Measurements from ENCODE around the gene MET. TPM values are rescaled to one million over a fixed set of nuclear protein-coding genes. Genes with fewer than 3 reads are reported as not detected.

Gene MET
- total RNA-seq, 1 donor from 2014 or later, result 0.56 TPM

DNA sequence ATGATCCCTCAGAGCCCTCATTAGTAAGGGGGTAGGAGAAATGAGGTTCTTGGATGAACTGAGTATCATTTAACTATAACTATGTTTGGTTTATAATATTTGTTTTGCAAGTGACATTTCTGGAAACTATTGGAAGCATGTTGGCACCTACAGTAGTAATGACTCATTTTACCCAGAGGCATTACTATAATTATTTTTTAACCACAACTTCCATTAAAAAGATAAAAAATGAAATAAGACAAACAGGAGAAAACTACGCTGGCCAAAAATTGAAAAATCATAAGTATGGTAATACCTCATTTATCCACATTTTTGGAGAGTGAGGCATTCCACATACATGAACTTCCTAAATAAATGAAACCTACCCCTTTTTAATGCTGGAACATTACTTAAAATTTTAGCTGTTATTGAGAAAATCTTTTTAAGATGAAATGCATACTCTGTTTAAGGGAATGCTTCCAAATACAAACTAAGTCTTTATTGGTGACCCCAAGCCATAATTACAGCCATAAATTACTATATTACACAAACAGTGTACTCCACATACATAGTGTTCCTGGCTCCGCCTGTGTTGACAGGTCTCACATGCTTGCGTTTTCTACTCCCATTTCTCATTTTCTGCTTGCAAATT, 105.8 kb downstream of the MET start:
- TF ChIP-seq, protein P1, sequence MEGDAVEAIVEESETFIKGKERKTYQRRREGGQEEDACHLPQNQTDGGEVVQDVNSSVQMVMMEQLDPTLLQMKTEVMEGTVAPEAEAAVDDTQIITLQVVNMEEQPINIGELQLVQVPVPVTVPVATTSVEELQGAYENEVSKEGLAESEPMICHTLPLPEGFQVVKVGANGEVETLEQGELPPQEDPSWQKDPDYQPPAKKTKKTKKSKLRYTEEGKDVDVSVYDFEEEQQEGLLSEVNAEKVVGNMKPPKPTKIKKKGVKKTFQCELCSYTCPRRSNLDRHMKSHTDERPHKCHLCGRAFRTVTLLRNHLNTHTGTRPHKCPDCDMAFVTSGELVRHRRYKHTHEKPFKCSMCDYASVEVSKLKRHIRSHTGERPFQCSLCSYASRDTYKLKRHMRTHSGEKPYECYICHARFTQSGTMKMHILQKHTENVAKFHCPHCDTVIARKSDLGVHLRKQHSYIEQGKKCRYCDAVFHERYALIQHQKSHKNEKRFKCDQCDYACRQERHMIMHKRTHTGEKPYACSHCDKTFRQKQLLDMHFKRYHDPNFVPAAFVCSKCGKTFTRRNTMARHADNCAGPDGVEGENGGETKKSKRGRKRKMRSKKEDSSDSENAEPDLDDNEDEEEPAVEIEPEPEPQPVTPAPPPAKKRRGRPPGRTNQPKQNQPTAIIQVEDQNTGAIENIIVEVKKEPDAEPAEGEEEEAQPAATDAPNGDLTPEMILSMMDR (IDR thresholded peaks at IDR 0.05; ENCODE audit: partially characterized antibody, unreplicated experiment), result no peak
- no peak for DNase-seq
- peaks cover 2% of the 10 kb centered on the region for H3K27me3 Mint-ChIP-seq (ENCODE audit: unreplicated experiment)

DNA sequence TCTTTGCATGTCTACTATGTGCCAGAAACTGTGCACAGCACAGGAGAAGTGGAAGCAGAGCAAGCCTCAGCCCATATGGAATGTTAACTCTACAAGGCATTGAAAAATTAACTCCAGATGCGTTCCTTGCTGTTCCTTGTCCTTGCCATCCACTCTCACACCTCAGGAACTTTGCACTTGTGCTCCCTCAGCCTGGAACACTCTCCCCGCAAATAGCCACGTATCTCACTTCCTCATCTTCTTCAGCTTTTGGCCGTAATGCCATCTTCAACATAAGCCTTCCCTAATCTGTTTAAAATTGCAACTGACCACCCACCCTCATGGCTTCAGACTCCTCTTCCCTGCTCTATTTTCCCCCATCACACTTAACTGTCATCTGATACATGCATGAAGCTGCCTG, 107.2 kb downstream of the MET start:
- peaks cover 2% of the 10 kb centered on the region for H3K27me3 Mint-ChIP-seq (ENCODE audit: unreplicated experiment)
- no peak overlapping the region for H3K4me3 Mint-ChIP-seq (ENCODE audit: unreplicated experiment)
- TF ChIP-seq, protein P1 (IDR thresholded peaks at IDR 0.05; ENCODE audit: partially characterized antibody, unreplicated experiment), result no peak
- no peak overlapping the region for H3K27ac Mint-ChIP-seq (ENCODE audit: unreplicated experiment)
- peaks cover 8% of the 10 kb centered on the region for H3K4me1 Mint-ChIP-seq (ENCODE audit: low read depth, unreplicated experiment)
- peaks cover 4% of the 10 kb centered on the region for H3K36me3 Mint-ChIP-seq (ENCODE audit: unreplicated experiment)
- no peak for DNase-seq
- H3K9me3 Mint-ChIP-seq (ENCODE audit: unreplicated experiment), result no peaks in the 10 kb centered on the region

More for the DNA sequence above, 105.8 kb downstream of the MET start:
- Mint-ChIP-seq H3K4me1 (ENCODE audit: low read depth, unreplicated experiment) (peaks cover 6% of the 10 kb centered on the region), H3K36me3 (ENCODE audit: unreplicated experiment) (peaks cover 4% of the 10 kb centered on the region), H3K4me3 (ENCODE audit: unreplicated experiment) (no peak overlapping the region), H3K27ac (ENCODE audit: unreplicated experiment) (no peak overlapping the region), H3K9me3 (ENCODE audit: unreplicated experiment) (no peaks in the 10 kb centered on the region)

DNA sequence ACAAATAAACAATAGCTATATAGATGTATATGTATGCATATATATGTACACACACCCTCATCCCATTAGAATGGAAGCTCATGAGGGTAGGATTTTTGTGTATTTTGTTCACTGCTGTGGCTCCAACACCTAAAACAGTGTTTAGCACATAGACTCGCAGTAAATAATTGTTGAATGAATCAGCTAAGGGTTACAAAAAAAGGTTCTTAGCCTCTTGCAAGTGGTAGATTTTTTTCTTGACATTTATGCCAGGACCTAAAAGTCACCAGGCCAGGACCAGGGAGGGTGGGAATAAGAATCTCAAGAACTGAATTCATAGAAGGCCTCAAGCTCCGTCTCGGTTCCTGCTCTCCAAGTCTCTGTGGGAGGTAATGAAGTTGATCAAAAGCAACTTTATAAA, 107.9 kb downstream of the MET start:
- Mint-ChIP-seq H3K4me3 (ENCODE audit: unreplicated experiment) (no peak overlapping the region), H3K36me3 (ENCODE audit: unreplicated experiment) (peaks cover 4% of the 10 kb centered on the region), H3K9me3 (ENCODE audit: unreplicated experiment) (no peaks in the 10 kb centered on the region), H3K27ac (ENCODE audit: unreplicated experiment) (no peak overlapping the region), H3K27me3 (ENCODE audit: unreplicated experiment) (peaks cover 2% of the 10 kb centered on the region), H3K4me1 (ENCODE audit: low read depth, unreplicated experiment) (peaks cover 8% of the 10 kb centered on the region)
- TF ChIP-seq, protein P1 (IDR thresholded peaks at IDR 0.05; ENCODE audit: partially characterized antibody, unreplicated experiment), result no peak
- DNase-seq, result no peak

DNA sequence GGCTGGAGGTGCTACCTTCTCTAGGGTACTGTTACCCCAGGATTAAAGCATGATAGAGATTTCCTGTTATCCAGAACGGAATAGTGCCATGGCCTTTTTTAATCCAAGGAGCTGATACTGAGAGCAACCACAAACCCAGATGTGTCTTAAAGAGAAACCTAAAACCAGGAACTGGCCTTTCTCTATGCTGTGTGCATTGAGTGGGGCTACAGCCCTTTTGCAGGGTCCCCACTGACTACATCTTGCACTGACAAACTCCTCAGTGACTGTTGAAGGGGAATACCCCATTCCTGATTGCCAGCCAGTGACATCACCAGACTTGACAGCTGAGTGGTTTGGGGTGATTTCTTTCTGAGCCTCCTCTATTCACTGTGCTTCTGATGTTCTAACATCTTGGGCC, 108.5 kb downstream of the MET start:
- TF ChIP-seq, protein P1 (IDR thresholded peaks at IDR 0.05; ENCODE audit: partially characterized antibody, unreplicated experiment), result no peak
- no peak for DNase-seq

DNA sequence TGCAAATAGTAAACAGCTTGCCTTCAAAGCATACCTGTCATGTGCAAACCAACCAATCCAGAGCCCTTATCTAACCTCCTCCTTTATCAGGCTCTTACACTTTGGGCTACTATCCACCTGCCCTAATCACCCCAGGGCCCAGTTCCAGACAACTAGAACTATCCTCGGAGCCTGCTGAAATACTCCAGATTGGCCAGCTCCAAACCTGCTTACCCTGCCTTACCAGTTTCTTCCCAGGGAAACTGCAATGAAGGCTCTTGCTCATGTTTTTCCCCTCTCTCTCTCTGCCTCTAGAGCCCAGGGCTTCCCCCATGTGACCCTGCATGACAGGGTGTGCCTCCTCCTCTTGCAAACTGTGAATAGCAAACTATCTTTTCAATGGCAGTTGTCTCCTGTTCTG, 109.0 kb downstream of the MET start:
- Mint-ChIP-seq H3K27ac (ENCODE audit: unreplicated experiment) (no peak overlapping the region), H3K27me3 (ENCODE audit: unreplicated experiment) (peaks cover 2% of the 10 kb centered on the region), H3K9me3 (ENCODE audit: unreplicated experiment) (no peaks in the 10 kb centered on the region), H3K4me1 (ENCODE audit: low read depth, unreplicated experiment) (peaks cover 8% of the 10 kb centered on the region), H3K36me3 (ENCODE audit: unreplicated experiment) (peaks cover 4% of the 10 kb centered on the region), H3K4me3 (ENCODE audit: unreplicated experiment) (no peak overlapping the region)
- TF ChIP-seq, protein P1 (IDR thresholded peaks at IDR 0.05; ENCODE audit: partially characterized antibody, unreplicated experiment), result no peak
- DNase-seq, result no peak

More for the DNA sequence above, 108.5 kb downstream of the MET start:
- H3K4me3 Mint-ChIP-seq (ENCODE audit: unreplicated experiment), result no peak overlapping the region
- H3K27me3 Mint-ChIP-seq (ENCODE audit: unreplicated experiment), result peaks cover 2% of the 10 kb centered on the region
- no peak overlapping the region for H3K27ac Mint-ChIP-seq (ENCODE audit: unreplicated experiment)
- peaks cover 8% of the 10 kb centered on the region for H3K4me1 Mint-ChIP-seq (ENCODE audit: low read depth, unreplicated experiment)
- peaks cover 4% of the 10 kb centered on the region for H3K36me3 Mint-ChIP-seq (ENCODE audit: unreplicated experiment)
- no peaks in the 10 kb centered on the region for H3K9me3 Mint-ChIP-seq (ENCODE audit: unreplicated experiment)

All from glutamatergic neuron (in vitro differentiated cells).